ENCODE data around the gene ACAD10.

Gene ACAD10

DNA sequence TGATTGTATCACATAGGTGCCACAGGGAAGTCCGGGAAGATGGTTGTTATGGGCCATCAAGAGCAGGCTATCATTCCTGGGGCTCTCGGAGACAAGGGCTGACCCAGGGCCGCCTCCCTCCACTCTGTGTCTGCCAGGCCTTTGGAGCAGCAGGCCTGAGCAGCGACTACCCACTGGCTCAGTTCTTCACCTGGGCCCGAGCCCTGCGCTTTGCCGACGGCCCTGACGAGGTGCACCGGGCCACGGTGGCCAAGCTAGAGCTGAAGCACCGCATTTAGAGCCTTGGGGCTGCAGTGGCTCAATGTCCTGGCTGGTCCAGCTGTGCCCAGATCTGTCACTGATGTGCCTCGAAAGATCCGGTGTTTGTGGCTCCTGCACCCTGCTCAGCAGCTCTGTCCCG lies 70.3 kb downstream of the ACAD10 start (continued):
- TF ChIP-seq, protein P1, sequence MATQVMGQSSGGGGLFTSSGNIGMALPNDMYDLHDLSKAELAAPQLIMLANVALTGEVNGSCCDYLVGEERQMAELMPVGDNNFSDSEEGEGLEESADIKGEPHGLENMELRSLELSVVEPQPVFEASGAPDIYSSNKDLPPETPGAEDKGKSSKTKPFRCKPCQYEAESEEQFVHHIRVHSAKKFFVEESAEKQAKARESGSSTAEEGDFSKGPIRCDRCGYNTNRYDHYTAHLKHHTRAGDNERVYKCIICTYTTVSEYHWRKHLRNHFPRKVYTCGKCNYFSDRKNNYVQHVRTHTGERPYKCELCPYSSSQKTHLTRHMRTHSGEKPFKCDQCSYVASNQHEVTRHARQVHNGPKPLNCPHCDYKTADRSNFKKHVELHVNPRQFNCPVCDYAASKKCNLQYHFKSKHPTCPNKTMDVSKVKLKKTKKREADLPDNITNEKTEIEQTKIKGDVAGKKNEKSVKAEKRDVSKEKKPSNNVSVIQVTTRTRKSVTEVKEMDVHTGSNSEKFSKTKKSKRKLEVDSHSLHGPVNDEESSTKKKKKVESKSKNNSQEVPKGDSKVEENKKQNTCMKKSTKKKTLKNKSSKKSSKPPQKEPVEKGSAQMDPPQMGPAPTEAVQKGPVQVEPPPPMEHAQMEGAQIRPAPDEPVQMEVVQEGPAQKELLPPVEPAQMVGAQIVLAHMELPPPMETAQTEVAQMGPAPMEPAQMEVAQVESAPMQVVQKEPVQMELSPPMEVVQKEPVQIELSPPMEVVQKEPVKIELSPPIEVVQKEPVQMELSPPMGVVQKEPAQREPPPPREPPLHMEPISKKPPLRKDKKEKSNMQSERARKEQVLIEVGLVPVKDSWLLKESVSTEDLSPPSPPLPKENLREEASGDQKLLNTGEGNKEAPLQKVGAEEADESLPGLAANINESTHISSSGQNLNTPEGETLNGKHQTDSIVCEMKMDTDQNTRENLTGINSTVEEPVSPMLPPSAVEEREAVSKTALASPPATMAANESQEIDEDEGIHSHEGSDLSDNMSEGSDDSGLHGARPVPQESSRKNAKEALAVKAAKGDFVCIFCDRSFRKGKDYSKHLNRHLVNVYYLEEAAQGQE (tag by site-specific recombination; IDR thresholded peaks at IDR 0.05) = no peak
- TF ChIP-seq ZNF510 (tag by site-specific recombination; IDR thresholded peaks at IDR 0.05; ENCODE audit: insufficient replicate concordance) (no peak), ZNF394 (tag by site-specific recombination; IDR thresholded peaks at IDR 0.05; ENCODE audit: borderline replicate concordance) (no peak), ZFP41 (tag by site-specific recombination; IDR thresholded peaks at IDR 0.05; ENCODE audit: borderline replicate concordance) (no peak), ZNF214 (tag by site-specific recombination; IDR thresholded peaks at IDR 0.05; ENCODE audit: borderline replicate concordance) (no peak), ZNF155 (tag by site-specific recombination; IDR thresholded peaks at IDR 0.05) (no peak), SP2 (tag by site-specific recombination; IDR thresholded peaks at IDR 0.05) (no peak), IKZF3 (tag by site-specific recombination; IDR thresholded peaks at IDR 0.05) (no peak)
- TF ChIP-seq, protein P2, sequence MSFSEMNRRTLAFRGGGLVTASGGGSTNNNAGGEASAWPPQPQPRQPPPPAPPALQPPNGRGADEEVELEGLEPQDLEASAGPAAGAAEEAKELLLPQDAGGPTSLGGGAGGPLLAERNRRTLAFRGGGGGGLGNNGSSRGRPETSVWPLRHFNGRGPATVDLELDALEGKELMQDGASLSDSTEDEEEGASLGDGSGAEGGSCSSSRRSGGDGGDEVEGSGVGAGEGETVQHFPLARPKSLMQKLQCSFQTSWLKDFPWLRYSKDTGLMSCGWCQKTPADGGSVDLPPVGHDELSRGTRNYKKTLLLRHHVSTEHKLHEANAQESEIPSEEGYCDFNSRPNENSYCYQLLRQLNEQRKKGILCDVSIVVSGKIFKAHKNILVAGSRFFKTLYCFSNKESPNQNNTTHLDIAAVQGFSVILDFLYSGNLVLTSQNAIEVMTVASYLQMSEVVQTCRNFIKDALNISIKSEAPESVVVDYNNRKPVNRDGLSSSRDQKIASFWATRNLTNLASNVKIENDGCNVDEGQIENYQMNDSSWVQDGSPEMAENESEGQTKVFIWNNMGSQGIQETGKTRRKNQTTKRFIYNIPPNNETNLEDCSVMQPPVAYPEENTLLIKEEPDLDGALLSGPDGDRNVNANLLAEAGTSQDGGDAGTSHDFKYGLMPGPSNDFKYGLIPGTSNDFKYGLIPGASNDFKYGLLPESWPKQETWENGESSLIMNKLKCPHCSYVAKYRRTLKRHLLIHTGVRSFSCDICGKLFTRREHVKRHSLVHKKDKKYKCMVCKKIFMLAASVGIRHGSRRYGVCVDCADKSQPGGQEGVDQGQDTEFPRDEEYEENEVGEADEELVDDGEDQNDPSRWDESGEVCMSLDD (tag by site-specific recombination; IDR thresholded peaks at IDR 0.05) = no peak
- TF ChIP-seq, protein P3, sequence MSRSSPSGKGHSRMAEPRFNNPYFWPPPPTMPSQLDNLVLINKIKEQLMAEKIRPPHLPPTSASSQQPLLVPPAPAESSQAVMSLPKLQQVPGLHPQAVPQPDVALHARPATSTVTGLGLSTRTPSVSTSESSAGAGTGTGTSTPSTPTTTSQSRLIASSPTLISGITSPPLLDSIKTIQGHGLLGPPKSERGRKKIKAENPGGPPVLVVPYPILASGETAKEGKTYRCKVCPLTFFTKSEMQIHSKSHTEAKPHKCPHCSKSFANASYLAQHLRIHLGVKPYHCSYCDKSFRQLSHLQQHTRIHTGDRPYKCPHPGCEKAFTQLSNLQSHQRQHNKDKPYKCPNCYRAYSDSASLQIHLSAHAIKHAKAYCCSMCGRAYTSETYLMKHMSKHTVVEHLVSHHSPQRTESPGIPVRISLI (tag by site-specific recombination; IDR thresholded peaks at IDR 0.05) = no peak
- TF ChIP-seq, protein P4, sequence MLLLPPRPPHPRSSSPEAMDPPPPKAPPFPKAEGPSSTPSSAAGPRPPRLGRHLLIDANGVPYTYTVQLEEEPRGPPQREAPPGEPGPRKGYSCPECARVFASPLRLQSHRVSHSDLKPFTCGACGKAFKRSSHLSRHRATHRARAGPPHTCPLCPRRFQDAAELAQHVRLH (tag by site-specific recombination; IDR thresholded peaks at IDR 0.05) = no peak

DNA sequence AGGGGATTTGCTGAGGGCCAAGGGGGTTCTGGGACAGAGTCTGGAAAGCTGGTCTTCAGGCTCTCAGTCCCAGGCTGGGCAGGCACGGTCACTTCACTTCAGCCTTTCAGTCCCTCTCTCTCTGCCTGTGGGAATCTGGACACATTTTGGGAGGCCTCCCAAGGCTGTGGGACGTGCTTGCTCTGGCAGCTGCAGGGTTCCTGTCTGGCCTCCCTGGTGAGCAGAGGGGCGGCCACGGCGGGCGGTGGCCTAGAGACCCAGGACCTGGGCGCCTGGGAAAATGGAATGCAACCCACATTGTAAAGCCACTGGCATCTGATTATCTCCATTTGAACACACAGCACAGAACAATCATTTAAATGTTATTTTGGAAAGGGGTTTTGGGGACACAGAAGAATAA lies 70.8 kb downstream of the ACAD10 start:
- no peaks in the 10 kb centered on the region for H3K4me1 ChIP-seq (ENCODE audit: control insufficient read depth, insufficient read depth, low read length)
- H3K36me3 ChIP-seq (ENCODE audit: control insufficient read depth in 2 of 2, insufficient read depth in 1 of 2, low read length in 2 of 2) = peaks cover 0 to 20% of the 10 kb centered on the region in 2 experiments; a peak in 2 of 3 replicates
- POLR2A ChIA-PET = no interaction called here
- no peak overlapping the region for H3K4me3 ChIP-seq (ENCODE audit: low read depth, low read length)
- no peaks in the 10 kb centered on the region for H3K9me3 ChIP-seq (ENCODE audit: control insufficient read depth, insufficient read depth, low read depth, low read length)
- CTCF ChIA-PET = no interaction called here
- H3K27ac ChIP-seq (ENCODE audit: extremely low read depth, low read depth, low read length) = no peak overlapping the region
- TF ChIP-seq, protein P5, sequence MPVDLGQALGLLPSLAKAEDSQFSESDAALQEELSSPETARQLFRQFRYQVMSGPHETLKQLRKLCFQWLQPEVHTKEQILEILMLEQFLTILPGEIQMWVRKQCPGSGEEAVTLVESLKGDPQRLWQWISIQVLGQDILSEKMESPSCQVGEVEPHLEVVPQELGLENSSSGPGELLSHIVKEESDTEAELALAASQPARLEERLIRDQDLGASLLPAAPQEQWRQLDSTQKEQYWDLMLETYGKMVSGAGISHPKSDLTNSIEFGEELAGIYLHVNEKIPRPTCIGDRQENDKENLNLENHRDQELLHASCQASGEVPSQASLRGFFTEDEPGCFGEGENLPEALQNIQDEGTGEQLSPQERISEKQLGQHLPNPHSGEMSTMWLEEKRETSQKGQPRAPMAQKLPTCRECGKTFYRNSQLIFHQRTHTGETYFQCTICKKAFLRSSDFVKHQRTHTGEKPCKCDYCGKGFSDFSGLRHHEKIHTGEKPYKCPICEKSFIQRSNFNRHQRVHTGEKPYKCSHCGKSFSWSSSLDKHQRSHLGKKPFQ (tag by site-specific recombination; IDR thresholded peaks at IDR 0.05) = no peak

Data from HEK293 (cell line).